ENCODE measurements around the gene SORL1.
"Not testable (repeated sequence)": the region's sequence is repeated elsewhere in the genome, so short reads cannot be mapped to it uniquely, and the experiment has no call there.

The SORL1 gene

GRCh38 chr11:121634273-121634672, 182.2 kb downstream of the SORL1 start:
- no peak for TF ChIP-seq TAF1 (IDR thresholded peaks at IDR 0.05; ENCODE audit: borderline replicate concordance, low read depth, low read length)
- peak; percentile 18; the same call in 1 of the 2 replicates for TF ChIP-seq POLR2AphosphoS5 (IDR thresholded peaks at IDR 0.05; ENCODE audit: low read depth, low read length)
- TF ChIP-seq POLR2A (IDR thresholded peaks at IDR 0.05; ENCODE audit: low read depth, low read length), result no peak
- DNase-seq (ENCODE audit: insufficient read length) (no peak), FAIRE-seq (no peak)

GRCh38 chr11:121634889-121635288, 182.8 kb downstream of the SORL1 start:
- TF ChIP-seq POLR2AphosphoS5 (IDR thresholded peaks at IDR 0.05; ENCODE audit: low read depth, low read length), result no peak
- TF ChIP-seq TAF1 (IDR thresholded peaks at IDR 0.05; ENCODE audit: borderline replicate concordance, low read depth, low read length), result no peak
- no peak; the same call in 1 of the 2 replicates for TF ChIP-seq POLR2A (IDR thresholded peaks at IDR 0.05; ENCODE audit: low read depth, low read length)
- FAIRE-seq (no peak), DNase-seq (ENCODE audit: insufficient read length) (no peak)

- FAIRE-seq (peak; percentile 27), DNase-seq (ENCODE audit: insufficient read length) (no peak)
- no peak for TF ChIP-seq POLR2AphosphoS5 (IDR thresholded peaks at IDR 0.05; ENCODE audit: low read depth, low read length)
- TF ChIP-seq TAF1 (IDR thresholded peaks at IDR 0.05; ENCODE audit: borderline replicate concordance, low read depth, low read length), result no peak
- no peak for TF ChIP-seq POLR2A (IDR thresholded peaks at IDR 0.05; ENCODE audit: low read depth, low read length)
Measured at GRCh38 chr11:121636081-121636799, 184.1 kb downstream of the SORL1 start.

GRCh38 chr11:121636800-121637176, 184.7 kb downstream of the SORL1 start:
- FAIRE-seq, result no peak
- TF ChIP-seq TAF1 (IDR thresholded peaks at IDR 0.05; ENCODE audit: borderline replicate concordance, low read depth, low read length) (no peak), POLR2AphosphoS5 (IDR thresholded peaks at IDR 0.05; ENCODE audit: low read depth, low read length) (no peak), POLR2A (IDR thresholded peaks at IDR 0.05; ENCODE audit: low read depth, low read length) (no peak)
- no peak for DNase-seq (ENCODE audit: insufficient read length)

DNA sequence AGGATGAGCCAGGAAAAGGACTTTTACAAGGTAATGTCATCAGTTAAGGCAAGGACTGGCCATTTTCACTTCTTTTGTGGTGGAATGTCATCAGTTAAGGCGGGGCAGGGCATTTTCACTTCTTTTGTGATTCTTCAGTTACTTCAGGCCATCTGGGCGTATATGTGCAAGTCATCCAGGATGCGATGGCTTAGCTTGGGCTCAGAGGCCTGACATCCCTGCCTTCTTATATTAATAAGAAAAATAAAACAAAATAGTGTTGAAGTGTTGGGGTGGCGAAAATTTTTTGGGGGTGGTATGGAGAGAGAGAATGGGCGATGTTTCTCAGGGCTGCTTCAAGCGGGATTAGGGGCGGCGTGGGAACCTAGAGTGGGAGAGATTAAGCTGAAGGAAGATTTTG, 185.5 kb downstream of the SORL1 start:
- not testable (repeated sequence) for FAIRE-seq; DNase-seq (ENCODE audit: insufficient read length)

GRCh38 chr11:121643479-121644186, 191.5 kb downstream of the SORL1 start:
- DNase-seq (ENCODE audit: insufficient read length), result no peak
- peak; percentile 38 for FAIRE-seq
- TF ChIP-seq POLR2A (IDR thresholded peaks at IDR 0.05; ENCODE audit: low read depth, low read length) (no peak), POLR2AphosphoS5 (IDR thresholded peaks at IDR 0.05; ENCODE audit: low read depth, low read length) (no peak), TAF1 (IDR thresholded peaks at IDR 0.05; ENCODE audit: borderline replicate concordance, low read depth, low read length) (no peak)

DNA sequence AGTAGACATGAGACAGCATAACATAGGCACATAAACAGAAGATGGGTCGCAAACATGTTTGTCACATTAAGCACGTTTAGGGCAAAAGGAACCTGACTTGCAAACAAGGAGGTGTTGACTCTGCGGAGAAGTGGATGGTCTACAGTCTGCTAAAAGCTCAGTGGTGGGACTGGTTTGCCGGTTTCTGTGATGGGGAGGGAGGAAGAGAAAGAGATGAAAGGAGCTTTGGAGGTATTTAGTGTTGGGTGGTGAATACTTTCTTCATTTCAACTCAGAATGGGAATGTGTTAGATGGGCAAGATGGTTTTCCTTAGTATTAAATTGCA, 192.0 kb downstream of the SORL1 start:
- FAIRE-seq (peak; percentile 56), DNase-seq (ENCODE audit: insufficient read length) (no peak)
- TF ChIP-seq TAF1 (IDR thresholded peaks at IDR 0.05; ENCODE audit: borderline replicate concordance, low read depth, low read length) (no peak), POLR2AphosphoS5 (IDR thresholded peaks at IDR 0.05; ENCODE audit: low read depth, low read length) (no peak), POLR2A (IDR thresholded peaks at IDR 0.05; ENCODE audit: low read depth, low read length) (no peak)

DNA sequence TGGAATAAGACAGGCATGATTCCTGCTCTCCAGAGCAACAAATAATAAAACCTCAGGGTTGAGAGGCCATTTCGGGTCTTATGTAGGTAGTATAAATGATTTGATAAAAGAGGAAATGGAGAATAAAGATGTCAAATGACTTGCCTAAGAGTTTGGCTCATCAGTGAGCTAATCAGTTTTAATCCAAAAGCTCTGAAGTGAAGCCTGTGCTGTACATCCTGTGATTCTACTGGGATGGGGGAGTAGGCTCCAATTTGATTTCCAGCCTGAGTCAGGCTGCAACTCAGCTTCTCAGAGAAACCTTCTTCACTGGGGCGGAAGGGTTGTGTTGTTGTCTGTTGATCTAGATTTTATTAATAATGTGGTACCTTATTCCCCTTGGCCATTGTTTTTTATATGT, 192.9 kb downstream of the SORL1 start:
- FAIRE-seq (no peak), DNase-seq (ENCODE audit: insufficient read length) (no peak)
- no peak for TF ChIP-seq TAF1 (IDR thresholded peaks at IDR 0.05; ENCODE audit: borderline replicate concordance, low read depth, low read length)
- TF ChIP-seq POLR2A (IDR thresholded peaks at IDR 0.05; ENCODE audit: low read depth, low read length), result no peak
- no peak for TF ChIP-seq POLR2AphosphoS5 (IDR thresholded peaks at IDR 0.05; ENCODE audit: low read depth, low read length)

- FAIRE-seq (no peak), DNase-seq (ENCODE audit: insufficient read length) (no peak)
- TF ChIP-seq POLR2AphosphoS5 (IDR thresholded peaks at IDR 0.05; ENCODE audit: low read depth, low read length) (no peak), POLR2A (IDR thresholded peaks at IDR 0.05; ENCODE audit: low read depth, low read length) (no peak), TAF1 (IDR thresholded peaks at IDR 0.05; ENCODE audit: borderline replicate concordance, low read depth, low read length) (no peak)
Measured at GRCh38 chr11:121645596-121645995, 193.5 kb downstream of the SORL1 start.

DNA sequence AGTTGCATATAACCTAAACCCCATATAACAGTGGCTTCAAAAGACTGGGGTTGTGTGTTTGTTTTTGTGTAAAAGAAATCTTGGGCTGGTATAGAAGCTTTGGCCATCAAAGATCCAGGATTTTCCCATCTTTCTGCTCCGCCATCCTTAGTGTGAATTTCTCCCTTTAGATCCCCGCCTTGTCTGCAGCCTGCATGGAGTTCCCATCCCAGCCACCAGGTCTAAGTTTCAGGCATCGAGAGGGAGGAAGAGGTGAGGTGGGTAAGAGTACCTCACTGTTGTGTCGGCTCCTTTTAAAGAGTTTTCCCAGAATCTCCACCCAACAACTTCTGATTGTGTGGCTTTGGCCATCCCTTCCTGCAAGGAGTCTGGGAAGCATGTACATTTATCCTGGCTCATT, 196.2 kb downstream of the SORL1 start:
- TF ChIP-seq POLR2A (IDR thresholded peaks at IDR 0.05; ENCODE audit: low read depth, low read length), result no peak
- TF ChIP-seq POLR2AphosphoS5 (IDR thresholded peaks at IDR 0.05; ENCODE audit: low read depth, low read length), result no peak
- no peak for TF ChIP-seq TAF1 (IDR thresholded peaks at IDR 0.05; ENCODE audit: borderline replicate concordance, low read depth, low read length)
- FAIRE-seq (no peak), DNase-seq (ENCODE audit: insufficient read length) (no peak)

DNA sequence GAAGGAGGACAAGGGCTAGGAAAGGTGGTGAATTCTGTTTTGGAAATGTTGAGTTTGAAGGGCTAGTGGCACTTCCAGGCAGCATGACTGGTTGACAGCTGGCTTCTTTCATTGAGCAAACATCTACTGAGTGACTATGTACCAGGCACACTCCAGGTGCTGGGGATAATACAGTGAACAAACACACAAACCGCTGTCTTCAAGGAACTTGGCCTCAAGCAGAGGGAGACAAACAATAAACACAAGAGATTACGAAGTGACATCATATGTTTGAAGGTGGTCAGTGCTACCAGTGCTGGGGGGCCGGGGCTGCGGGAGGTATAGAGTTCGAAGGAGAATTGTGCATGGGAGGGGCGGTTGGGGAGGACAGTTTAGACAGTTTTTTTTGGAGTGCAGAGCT, 197.7 kb downstream of the SORL1 start:
- TF ChIP-seq POLR2AphosphoS5 (IDR thresholded peaks at IDR 0.05; ENCODE audit: low read depth, low read length), result no peak
- no peak for TF ChIP-seq POLR2A (IDR thresholded peaks at IDR 0.05; ENCODE audit: low read depth, low read length)
- no peak for TF ChIP-seq TAF1 (IDR thresholded peaks at IDR 0.05; ENCODE audit: borderline replicate concordance, low read depth, low read length)
- no peak for DNase-seq (ENCODE audit: insufficient read length)
- no peak for FAIRE-seq
